GM19452 (cell line): ENCODE data around the gene EMP1.
"Not testable (repeated sequence)": the region's sequence is repeated elsewhere in the genome, so short reads cannot be mapped to it uniquely, and the experiment has no call there.

Source experiments
- ATAC-seq: cut with Tn5 transposase; IDR thresholded peaks from one replicate; pipeline ENCODE4 v1.9.1; 2021; ENCODE audit not compliant: unreplicated experiment

The EMP1 gene

DNA sequence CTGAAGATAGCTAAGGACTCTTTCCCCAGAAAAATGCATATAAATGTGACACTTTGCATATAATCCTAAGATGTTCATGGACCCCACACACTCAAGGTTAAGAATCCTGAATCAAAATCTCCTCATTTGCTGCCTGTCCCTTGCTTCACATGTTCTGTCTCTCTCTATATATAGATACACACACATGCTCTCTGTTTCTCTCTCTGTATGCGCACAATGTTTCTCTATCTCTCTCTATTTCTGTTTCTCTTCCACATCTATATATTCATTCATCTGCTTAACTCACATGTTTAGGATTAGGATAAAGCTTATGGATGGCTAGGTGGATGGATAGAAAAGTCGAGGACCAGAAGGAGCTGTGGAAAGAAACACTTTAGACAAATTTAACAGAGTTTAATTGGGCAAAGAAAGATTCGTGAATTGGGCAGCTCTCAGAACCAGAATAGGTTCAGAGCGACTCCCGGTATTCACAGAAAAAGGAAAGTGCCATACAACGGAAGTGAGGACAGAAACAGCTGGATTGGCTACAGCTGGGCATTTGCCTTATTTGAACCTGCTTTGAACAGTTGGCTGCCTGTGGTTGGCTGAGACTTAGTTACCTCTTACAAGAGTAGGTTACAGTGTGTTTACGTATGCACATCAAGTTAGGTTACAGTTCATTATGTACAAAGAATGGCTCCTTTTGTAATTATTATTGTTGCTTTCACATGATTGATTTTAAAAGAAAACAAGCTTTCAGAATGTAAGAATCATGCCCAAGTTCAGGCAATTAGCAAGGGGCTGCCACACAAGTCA, 57.6 kb downstream of the EMP1 start:
- no peak for ATAC-seq

DNA sequence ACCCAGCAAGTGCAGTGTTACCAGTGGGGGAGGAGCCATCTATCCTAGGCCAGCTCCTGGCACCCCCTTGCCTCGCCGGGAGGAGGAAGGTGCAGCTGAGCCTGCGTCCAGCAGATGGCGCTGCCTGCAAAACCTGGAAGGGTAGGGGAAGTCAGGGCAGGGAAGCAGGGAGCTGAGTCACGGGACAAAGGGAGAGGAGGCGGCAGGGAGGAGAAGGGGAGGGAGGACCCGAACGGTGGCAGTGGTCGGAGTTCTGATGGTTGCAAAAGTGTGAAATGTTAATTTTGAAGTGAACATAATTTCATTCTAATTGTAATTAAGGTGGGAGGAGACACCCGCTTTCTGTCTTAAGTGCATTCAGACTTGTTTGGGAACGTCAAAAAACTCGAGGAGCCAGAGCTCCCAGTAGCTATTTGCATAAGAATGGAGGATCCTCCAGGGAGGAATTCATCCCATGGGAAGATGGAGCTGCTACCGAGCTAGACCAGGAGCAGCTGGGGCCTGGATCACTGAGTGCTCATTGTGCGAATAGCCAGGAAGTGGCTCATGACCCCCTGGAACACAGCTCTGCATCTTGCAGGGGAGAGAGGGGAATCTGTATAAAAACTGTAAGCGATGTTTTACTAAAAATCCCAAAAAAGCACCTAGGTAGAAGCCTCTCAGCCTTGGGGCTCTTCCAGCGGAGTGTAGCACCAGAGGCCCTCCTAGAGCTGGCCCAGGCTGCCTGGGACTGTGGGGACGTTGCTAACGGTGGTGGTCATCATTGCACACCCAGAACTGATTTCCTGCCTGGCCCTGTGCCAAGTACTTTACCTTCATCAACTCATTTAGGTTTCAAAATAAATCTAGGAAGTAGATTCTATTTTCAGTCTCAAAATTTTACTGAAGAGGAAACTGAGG, 59.5 kb downstream of the EMP1 start:
- ATAC-seq = peak; percentile 94

DNA sequence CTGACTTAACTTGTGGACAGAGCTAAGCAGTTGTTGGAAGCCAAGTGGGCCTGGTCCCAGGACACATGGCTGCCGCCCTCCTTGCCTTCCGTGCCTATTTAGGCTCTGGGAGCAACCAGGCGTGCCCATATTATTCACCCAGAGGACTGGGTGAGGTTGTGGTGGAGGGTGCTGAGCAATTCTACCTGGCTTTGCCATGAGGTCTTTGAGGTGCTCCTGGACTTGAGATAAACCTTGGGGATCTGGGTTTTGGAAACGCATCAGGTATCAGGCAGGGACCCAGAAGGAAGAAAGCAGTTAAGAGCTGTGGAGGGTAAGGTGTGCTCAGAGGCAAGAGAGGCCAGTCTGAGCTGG, 60.1 kb downstream of the EMP1 start:
- no peak for ATAC-seq

DNA sequence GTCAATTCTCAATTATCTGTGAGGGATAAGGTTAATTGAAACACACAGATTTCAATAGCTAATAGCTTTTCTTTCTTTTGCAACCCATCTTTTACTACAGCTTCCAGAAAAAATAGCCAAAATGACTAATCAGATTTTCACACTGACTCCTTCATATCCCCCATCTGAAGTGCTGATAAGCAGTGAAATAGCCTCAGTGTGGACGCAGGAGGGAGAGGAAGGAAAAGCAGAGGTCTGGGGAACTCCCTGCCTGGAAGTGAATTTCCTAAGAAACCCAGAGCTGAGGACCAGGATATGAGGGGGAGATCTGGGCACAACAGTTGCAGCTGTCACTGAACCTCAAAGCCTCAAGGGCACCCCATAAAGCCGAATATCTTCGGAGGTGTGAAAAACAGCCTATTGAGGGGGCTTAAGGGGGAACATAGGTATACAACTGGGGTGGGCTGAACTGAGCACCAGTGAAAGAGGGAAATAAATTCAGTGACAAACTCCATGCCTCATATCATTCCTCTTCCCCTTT, 60.9 kb downstream of the EMP1 start:
- ATAC-seq = no peak

DNA sequence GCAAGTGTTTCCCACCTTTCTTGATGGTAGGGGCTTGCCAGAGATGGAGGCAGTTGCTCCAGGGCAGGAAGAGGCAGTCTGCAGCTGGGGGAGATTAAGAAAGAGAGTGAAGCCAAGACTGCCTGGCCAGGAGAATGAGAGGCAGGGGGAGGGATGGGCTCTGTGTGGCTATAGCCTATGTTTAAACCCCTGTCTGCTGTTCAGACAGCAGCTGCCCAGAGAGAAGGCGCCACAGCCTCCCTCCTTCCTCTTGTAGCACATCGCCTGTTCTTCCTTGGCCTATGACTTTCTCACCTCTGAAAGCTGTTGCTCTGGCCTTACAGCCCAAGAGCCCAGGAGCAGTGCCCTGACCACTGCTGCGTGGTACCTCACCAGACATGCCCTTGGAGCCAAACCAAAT, 61.7 kb downstream of the EMP1 start:
- ATAC-seq = no peak

DNA sequence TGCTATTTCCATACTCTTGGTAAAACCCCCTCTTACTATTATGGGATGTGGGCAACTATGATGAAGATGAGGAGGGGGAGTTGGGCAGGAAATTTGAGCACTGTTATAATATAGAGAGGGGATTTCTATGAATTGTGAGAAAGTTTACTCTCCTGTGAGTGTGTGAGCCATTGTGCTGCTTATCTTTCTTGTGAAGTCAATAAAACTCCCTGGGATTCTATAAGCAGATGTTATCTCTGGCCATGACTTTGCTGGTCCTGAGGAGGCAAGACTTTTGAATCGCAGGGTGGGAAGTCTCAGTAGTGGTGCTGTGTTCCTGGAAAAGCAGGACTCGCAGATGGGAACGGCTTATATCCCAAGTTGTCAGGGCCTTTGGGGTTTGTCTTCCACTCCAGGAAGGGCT, 62.2 kb downstream of the EMP1 start:
- ATAC-seq = no peak

DNA sequence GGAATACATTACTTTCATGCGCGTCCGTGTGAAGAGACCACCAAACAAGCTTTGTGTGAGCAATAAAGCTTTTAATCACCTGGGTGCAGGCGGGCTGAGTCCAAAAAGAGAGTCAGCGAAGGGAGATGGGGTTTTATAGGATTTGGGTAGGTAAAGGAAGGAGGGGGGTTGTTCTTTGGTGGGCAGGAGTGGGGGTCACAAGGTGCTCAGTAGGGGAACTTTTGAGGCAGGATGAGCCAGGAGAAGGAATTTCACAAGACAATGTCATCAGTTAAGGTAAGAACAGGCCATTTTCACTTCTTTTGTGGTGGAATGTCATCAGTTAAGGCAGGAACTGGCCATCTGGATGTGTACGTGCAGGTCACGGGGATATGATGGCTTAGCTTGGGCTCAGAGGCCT, 63.1 kb downstream of the EMP1 start:
- ATAC-seq = not testable (repeated sequence)

DNA sequence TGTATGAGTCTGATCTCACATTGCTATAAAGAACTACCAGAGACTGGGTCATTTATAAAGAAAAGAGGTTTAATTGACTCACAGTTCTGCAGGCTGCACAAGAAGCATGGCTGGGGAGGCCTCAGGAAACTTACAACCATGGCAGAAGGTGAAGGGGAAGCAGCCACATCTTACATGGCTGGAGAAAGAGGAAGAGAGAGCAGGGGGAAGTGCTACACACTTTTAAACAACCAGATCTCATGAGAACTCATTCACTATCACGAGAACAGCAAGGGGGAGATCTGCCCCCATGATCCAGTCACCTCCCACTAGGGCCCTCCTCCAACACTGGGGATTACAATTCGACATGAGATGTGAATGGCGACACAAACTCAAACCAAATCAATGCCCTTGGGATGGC, 71.3 kb downstream of the EMP1 start:
- ATAC-seq = not testable (repeated sequence)

DNA sequence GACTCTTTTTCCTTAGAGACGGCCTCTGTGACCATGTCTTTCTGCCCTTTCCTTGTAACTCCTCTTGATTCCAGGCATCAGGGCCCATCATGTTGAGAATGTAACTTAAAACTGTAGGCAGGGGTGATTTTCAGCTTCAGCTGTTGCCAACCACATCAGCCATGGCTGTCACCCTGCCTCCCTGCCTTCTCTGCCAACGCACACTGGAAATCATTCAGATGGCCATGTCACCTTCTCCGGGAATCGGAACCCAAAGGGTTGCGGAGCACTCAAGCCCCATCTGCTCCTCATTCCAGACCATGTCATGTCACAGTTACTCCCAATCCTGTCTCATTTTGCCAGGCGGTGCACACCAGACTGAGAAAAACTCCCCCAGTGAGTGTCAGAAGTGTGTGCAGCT, 72.1 kb downstream of the EMP1 start:
- no peak for ATAC-seq
